PC-9 (cell line): ENCODE measurements around the gene VASH2.

Source experiments
- CTCF ChIP-seq: fragments of 200-600 bp; sonication (generic); conservative IDR thresholded peaks from 2 replicates; pipeline ENCODE4 v1.6.1; 2017; ENCODE audit warnings: mixed run types, antibody characterized with exemption, mild to moderate bottlenecking, moderate library complexity
- EZH2 ChIP-seq: fragments of 200-600 bp; sonication (generic); IDR thresholded peaks from 2 replicates; pipeline ENCODE4 v1.8.0; 2017; ENCODE audit warnings: antibody characterized with exemption, low read depth

GRCh38 chr1:212917134-212917485 is 33.2 kb upstream of the VASH2 start:
- no peak for TF ChIP-seq CTCF
- TF ChIP-seq EZH2, result no peak
